GM13977 (cell line): ENCODE results near the gene KATNAL2.
A peak's percentile ranks its signal among the peaks of the same experiment; 100 is the strongest.

ENCODE experiments used
- DNase-seq: peaks from one replicate; pipeline ENCODE4 v3.0.0; 2012; ENCODE audit warnings: low spot score
- CTCF ChIP-seq: IDR thresholded peaks from 2 replicates; pipeline ENCODE4 v1.5.1; 2012; ENCODE audit warnings: mild to moderate bottlenecking, control low read depth; ENCODE audit not compliant: insufficient read depth; ENCODE audit errors: extremely low read depth, missing control alignments
- in situ Hi-C: fragments of 300-500 bp; cut with MboI; formaldehyde crosslinking; loops from one replicate; pipeline ENCODE4 v1.12.0; 2022; ENCODE audit warnings: low sequenced_read_pairs, low pct_unique_long_range_greater_than_20kb, mixed read lengths, inconsistent platforms; ENCODE audit not compliant: unreplicated experiment

KATNAL2 gene

GRCh38 chr18:46920653-46921052 lies 3.3 kb downstream of the KATNAL2 start:
- in situ Hi-C loops: no loop called here
- no peak for DNase-seq
- TF ChIP-seq CTCF: no peak

GRCh38 chr18:46939337-46939963 lies 22.0 kb downstream of the KATNAL2 start:
- no peak for DNase-seq
- in situ Hi-C loops: no loop called here
- TF ChIP-seq CTCF: no peak

- in situ Hi-C loops: no loop called here
- no peak for DNase-seq
- TF ChIP-seq CTCF: no peak
Observed at GRCh38 chr18:46939998-46940571, 22.7 kb downstream of the KATNAL2 start.

- no peak for TF ChIP-seq CTCF
- in situ Hi-C loops: no loop called here
- DNase-seq: no peak
Observed at GRCh38 chr18:46942646-46943045, 25.2 kb downstream of the KATNAL2 start.

- no peak for TF ChIP-seq CTCF
- peak; percentile 83 for DNase-seq
- in situ Hi-C loops: no loop called here
Observed at GRCh38 chr18:46946656-46947282, 29.4 kb downstream of the KATNAL2 start.

GRCh38 chr18:46950064-46950656 lies 32.8 kb downstream of the KATNAL2 start:
- in situ Hi-C loops: no loop called here
- DNase-seq: peak; percentile 60
- TF ChIP-seq CTCF: peak; percentile 59
